ENCODE measurements around the gene TEX264.

DNA sequence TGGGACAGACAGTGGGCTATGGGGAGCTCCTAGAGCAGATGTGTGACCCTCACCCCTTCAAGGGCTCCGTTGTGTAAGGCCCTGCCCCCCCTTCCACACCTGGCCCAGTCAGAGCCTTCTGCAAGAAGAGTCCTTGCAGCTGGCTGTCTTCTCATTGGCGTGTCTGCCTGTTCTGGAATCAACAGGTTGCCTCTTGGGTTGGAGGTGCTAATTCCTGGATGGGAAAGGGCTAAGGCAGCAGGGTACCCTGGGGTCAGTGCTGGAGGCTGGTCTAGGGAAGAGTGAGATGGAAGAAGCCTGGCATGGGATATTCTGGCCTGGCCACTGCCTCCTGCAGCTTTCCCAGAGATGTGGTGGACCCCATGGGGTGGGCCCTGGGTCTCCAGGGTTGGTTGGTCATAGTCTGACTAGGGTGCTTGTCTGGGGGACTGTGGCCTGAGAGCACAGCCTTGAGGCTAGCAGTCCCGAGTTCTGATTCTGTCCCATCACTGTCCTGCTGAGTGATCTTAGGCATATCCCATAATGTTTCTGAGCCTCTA, 5.1 kb downstream of the TEX264 start:
- TF ChIP-seq ZFP3 (CRISPR knock-in tag; IDR thresholded peaks at IDR 0.05) (no peak), OSR1 (CRISPR knock-in tag; IDR thresholded peaks at IDR 0.05) (no peak), ZFP30 (CRISPR knock-in tag; IDR thresholded peaks at IDR 0.05) (no peak), BACH2 (CRISPR knock-in tag; IDR thresholded peaks at IDR 0.05; ENCODE audit: borderline replicate concordance) (no peak), RARB (CRISPR knock-in tag; IDR thresholded peaks at IDR 0.05) (no peak), ZNF565 (CRISPR knock-in tag; conservative IDR thresholded peaks at IDR 0.05; ENCODE audit: low read depth) (no peak), SNAI2 (CRISPR knock-in tag; IDR thresholded peaks at IDR 0.05) (no peak), TCF4 (CRISPR knock-in tag; IDR thresholded peaks at IDR 0.05; ENCODE audit: borderline replicate concordance) (no peak), ARNTL (CRISPR knock-in tag; IDR thresholded peaks at IDR 0.05; ENCODE audit: borderline replicate concordance, low read depth) (no peak), ZNF70 (CRISPR knock-in tag; IDR thresholded peaks at IDR 0.05) (no peak)

All from SK-N-SH treated with all-trans-retinoic acid at 6 μM for 48 hours (cell line).